Measurements from ENCODE around the gene CPNE1.

The CPNE1 gene

DNA sequence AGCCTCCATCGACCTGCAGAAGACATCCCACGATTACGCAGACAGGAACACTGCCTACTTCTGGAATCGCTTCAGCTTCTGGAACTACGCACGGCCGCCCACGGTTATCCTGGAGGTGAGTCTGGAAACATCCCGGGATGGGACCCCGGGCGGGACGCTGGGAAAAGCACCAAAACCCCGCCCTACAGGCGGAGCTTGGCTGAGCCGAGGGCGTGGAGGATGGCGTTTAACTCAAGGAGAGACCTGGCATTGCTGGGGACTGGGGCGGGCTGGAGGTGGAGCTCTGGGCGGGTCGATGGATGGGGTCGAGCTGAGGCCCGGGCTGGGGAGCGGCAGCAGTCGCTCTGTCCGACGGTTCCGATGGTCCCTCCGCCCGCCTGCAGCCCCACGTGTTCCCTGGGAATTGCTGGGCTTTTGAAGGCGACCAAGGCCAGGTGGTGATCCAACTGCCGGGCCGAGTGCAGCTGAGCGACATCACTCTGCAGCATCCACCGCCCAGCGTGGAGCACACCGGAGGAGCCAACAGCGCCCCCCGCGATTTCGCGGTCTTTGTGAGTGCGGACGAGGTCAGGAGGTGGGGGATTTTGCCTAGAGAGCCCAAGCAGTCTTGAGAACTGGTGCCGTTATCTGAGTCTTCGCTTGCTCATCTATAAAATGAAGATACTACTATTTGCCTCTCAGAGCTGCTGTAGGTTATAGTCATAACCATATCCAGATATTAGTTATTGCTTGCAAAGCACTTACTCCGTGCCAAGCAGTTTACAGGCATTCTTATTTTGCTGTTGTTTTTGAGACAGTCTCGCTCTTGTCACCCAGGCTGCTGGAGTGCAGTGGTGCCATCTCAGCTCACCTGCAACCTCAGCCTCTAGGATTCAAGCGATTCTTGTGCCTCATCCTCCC, 45.3 kb downstream of the CPNE1 start:
- DNase-seq (ENCODE audit: extremely low read depth, low read depth) = peak; percentile 45
- TF ChIP-seq, protein P1, sequence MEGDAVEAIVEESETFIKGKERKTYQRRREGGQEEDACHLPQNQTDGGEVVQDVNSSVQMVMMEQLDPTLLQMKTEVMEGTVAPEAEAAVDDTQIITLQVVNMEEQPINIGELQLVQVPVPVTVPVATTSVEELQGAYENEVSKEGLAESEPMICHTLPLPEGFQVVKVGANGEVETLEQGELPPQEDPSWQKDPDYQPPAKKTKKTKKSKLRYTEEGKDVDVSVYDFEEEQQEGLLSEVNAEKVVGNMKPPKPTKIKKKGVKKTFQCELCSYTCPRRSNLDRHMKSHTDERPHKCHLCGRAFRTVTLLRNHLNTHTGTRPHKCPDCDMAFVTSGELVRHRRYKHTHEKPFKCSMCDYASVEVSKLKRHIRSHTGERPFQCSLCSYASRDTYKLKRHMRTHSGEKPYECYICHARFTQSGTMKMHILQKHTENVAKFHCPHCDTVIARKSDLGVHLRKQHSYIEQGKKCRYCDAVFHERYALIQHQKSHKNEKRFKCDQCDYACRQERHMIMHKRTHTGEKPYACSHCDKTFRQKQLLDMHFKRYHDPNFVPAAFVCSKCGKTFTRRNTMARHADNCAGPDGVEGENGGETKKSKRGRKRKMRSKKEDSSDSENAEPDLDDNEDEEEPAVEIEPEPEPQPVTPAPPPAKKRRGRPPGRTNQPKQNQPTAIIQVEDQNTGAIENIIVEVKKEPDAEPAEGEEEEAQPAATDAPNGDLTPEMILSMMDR (IDR thresholded peaks at IDR 0.05; ENCODE audit: low read depth, low read length, missing control alignments) = peak; percentile 47
- peak overlapping the region; percentile 31 for H3K4me3 ChIP-seq (replicated peaks; ENCODE audit: low read depth, low read length)

DNA sequence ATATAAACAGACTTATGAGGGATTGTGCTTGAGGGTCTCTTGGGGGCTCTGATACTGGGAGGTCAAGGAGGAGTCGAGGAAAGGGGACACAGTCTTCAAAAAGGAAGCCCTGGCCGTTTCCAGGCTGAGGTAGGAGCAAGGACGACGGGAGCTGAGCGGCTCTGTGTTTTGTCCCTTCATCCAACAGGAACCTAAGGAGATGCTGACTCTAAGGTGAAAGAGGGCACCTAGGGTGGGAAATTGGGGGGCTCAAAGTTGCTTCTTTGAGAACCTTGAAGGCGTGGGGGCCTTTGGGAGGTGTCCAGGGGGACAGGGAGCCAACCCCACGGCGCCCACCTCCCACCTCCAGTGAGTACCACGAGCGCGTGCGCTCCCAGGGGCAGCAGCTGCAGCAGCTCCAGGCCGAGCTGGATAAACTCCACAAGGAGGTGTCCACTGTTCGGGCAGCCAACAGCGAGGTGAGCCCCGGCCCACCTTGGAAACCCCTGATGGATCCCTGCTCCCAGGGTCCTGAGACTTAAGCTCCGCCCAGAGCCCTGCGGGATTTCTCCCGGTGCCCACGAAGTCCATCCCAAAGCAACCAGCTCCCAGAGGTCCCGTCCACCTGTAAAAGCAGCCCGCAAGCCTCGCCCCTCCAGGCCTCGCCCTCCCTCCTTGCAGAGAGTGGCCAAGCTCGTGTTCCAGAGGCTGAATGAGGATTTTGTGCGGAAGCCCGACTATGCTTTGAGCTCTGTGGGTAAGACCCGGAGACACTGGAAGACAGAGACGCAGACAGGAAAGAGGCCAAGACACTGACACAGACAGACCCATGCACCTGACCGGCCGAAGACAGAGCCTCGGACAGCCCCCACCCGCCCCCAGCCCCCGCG, 46.2 kb downstream of the CPNE1 start:
- no peak for DNase-seq (ENCODE audit: extremely low read depth, low read depth)
- TF ChIP-seq, protein P1 (IDR thresholded peaks at IDR 0.05; ENCODE audit: low read depth, low read length, missing control alignments) = no peak
- H3K4me3 ChIP-seq (replicated peaks; ENCODE audit: low read depth, low read length) = peak overlapping the region; percentile 40

DNA sequence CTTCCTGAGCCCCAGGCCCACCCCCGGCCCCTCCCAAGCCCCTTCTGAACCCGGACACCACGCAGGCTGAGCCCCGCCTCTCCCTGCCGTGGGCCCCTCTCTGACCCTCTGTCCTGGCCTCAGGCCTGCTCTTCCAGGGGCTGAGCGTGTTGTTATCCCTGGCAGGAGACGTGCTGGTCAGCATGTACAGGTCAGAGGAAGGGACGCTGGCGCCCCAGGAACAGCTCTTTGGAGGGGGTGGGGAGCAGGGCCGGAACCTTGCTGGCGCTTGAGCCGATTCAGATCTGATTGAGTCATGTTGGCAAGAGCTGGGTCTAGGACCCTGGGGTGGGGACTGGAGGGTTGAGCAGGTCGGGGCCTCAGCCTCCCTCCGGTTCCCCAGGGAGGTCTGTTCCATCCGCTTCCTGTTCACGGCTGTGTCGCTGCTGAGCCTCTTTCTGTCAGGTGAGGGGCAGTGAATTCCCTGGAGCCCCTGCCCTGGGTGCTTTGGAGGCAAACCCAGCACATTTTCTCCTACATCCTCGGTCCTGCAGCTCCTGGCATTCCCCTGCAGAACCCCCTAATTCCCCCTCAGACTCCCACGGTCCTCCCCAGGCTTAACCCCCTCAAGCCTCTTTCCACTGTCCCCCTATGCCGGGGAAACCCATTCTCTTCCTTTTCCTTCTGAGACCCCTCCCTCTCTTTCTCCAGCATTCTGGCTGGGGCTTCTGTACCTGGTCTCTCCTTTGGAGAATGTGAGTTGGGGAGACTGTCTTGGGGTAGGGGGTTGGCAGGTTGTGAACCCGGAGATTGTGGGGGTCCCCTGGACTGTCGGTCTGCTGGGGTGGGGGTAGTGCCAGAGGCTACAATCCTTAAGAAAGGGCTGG, 47.1 kb downstream of the CPNE1 start:
- no peak overlapping the region for H3K4me3 ChIP-seq (replicated peaks; ENCODE audit: low read depth, low read length)
- no peak for DNase-seq (ENCODE audit: extremely low read depth, low read depth)
- TF ChIP-seq, protein P1 (IDR thresholded peaks at IDR 0.05; ENCODE audit: low read depth, low read length, missing control alignments) = no peak

DNA sequence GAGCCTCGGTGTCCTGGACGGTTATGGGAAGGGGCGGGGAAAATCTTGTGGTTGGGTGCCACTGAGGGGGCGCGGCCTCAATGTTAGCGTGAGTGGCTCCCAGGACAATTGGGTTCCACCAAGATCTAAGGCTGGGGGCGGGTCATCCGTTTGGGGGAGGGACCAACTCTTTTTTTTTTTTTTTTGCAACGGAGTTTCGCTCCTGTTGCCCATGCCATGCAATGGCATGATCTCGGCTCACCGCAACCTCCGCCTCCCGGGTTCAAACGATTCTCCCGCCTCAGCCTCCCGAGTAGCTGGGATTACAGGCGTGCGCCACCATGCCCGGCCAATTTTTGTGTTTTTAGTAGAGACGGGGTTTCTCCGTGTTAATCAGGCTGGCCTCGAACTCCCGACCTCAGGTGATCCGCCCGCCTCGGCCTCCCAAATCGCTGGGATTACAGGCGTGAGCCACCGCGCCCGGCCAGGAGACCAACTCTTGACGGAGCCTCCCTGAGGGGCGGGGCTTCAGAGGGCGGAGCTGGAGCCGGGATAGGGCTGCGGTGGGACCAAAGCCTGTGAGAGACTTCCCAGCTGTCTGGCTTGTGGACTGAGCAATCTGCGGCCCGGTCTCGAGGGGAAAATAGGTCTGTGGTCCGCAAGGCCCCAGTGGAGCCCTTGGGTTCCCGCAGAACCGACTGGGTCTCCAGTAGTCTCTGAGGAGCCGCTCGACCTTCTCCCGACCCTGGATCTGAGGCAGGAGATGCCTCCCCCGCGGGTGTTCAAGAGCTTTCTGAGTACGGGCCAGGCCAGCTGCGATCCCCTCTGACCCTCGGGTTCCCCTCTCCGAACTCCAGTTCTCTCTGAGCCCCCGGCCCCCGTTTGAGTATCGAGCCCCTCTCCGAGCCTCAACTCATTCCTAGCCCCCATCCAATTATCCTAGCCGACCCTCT, 48.0 kb downstream of the CPNE1 start:
- DNase-seq (ENCODE audit: extremely low read depth, low read depth) = peak; percentile 21
- H3K4me3 ChIP-seq (replicated peaks; ENCODE audit: low read depth, low read length) = peak overlapping the region; percentile 28
- TF ChIP-seq, protein P1 (IDR thresholded peaks at IDR 0.05; ENCODE audit: low read depth, low read length, missing control alignments) = no peak

DNA sequence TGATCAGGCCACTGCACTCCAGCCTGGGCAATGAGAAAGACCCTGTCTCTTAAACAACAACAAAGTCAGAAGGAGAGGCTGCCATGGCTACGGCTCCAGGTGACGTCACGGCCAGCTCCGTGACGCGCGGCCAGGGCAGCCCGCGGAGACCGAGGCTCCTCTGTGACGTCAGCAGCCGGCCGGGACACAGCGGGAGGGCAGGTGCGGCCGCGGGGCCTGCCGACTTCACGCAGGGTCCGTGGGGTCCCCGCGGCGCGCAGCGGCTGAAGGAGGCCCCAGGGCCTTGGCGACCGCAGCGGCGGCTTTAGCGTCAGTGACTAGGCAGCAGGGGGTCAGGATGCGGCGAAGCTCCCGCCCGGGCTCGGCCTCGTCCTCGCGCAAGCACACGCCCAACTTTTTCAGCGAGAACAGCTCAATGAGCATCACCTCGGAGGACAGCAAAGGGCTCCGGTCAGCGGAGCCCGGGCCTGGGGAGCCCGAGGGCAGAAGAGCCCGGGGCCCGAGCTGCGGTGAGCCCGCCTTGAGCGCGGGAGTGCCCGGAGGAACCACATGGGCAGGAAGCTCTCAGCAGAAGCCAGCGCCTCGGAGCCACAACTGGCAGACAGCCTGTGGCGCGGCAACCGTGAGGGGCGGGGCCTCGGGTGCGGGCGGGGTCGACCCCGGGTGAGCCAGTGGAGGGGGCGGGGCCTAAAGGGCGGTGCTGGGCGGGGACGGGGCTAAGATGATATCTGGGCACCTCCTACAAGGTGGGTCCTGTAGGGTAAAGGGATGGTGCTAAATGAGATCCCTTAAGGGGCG, 48.8 kb downstream of the CPNE1 start, which contains the start of gene SPAG4:
TSS of gene SPAG4 (plus strand) at position 163 of the 798 bp plus-strand sequence. CDS start at position 338, 175 bp downstream.
- TF ChIP-seq, protein P1 (IDR thresholded peaks at IDR 0.05; ENCODE audit: low read depth, low read length, missing control alignments) = no peak
- H3K4me3 ChIP-seq (replicated peaks; ENCODE audit: low read depth, low read length) = peak within 1 kb of the TSS; percentile 46
- peak; percentile 99 for DNase-seq (ENCODE audit: extremely low read depth, low read depth)

Data from HFF-Myc (cell line).